ENCODE results near the gene CLDN5. TPM values are rescaled to one million over a fixed set of nuclear protein-coding genes. Genes with fewer than 3 reads are reported as not detected.

Gene CLDN5
- total RNA-seq, 1 donor from 2014 or later = 27.5 TPM

- no peak for DNase-seq (ENCODE audit: low spot score)
These were observed 1.4 kb downstream of the CLDN5 start for GRCh38 chr22:19522881-19523239.

GRCh38 chr22:19522190-19522880 is 1.9 kb downstream of the CLDN5 start:
- no peak for DNase-seq (ENCODE audit: low spot score)

- DNase-seq (ENCODE audit: low spot score) = no peak
These were observed 3.5 kb downstream of the CLDN5 start for GRCh38 chr22:19520566-19521305.

GRCh38 chr22:19520007-19520406 is 4.2 kb downstream of the CLDN5 start:
- DNase-seq (ENCODE audit: low spot score) = no peak

- no peak for DNase-seq (ENCODE audit: low spot score)
These were observed 4.9 kb downstream of the CLDN5 start for GRCh38 chr22:19519041-19519926.

GRCh38 chr22:19518635-19519034 is 5.6 kb downstream of the CLDN5 start:
- no peak for DNase-seq (ENCODE audit: low spot score)

- no peak for DNase-seq (ENCODE audit: low spot score)
These were observed 6.1 kb downstream of the CLDN5 start for GRCh38 chr22:19517919-19518611.

- no peak for DNase-seq (ENCODE audit: low spot score)
These were observed 7.1 kb downstream of the CLDN5 start for GRCh38 chr22:19517171-19517500.

- no peak for DNase-seq (ENCODE audit: low spot score)
These were observed 7.6 kb downstream of the CLDN5 start for GRCh38 chr22:19516378-19517170.

GRCh38 chr22:19515654-19516377 is 8.4 kb downstream of the CLDN5 start:
- DNase-seq (ENCODE audit: low spot score) = no peak

- no peak for DNase-seq (ENCODE audit: low spot score)
These were observed 9.2 kb downstream of the CLDN5 start for GRCh38 chr22:19514831-19515565.

- DNase-seq (ENCODE audit: low spot score) = no peak
These were observed 10.4 kb downstream of the CLDN5 start for GRCh38 chr22:19513823-19514222.

GRCh38 chr22:19510919-19511341 is 13.3 kb downstream of the CLDN5 start:
- DNase-seq (ENCODE audit: low spot score) = no peak

- no peak for DNase-seq (ENCODE audit: low spot score)
These were observed 14.3 kb downstream of the CLDN5 start for GRCh38 chr22:19509923-19510322.

GRCh38 chr22:19509191-19509590 is 15.0 kb downstream of the CLDN5 start:
- DNase-seq (ENCODE audit: low spot score) = no peak

- no peak for DNase-seq (ENCODE audit: low spot score)
These were observed 16.0 kb downstream of the CLDN5 start for GRCh38 chr22:19508024-19508776.

GRCh38 chr22:19507534-19507861 is 16.7 kb downstream of the CLDN5 start:
- no peak for DNase-seq (ENCODE audit: low spot score)

GRCh38 chr22:19506212-19506611 is 18.0 kb downstream of the CLDN5 start:
- no peak for DNase-seq (ENCODE audit: low spot score)

- no peak for DNase-seq (ENCODE audit: low spot score)
These were observed 18.5 kb downstream of the CLDN5 start for GRCh38 chr22:19505735-19506126.

Measured in mucosa of gallbladder (tissue), 1 donor.